ENCODE data around the gene PHACTR3.

Gene PHACTR3

GRCh38 chr20:59747671-59748515 is 143.6 kb downstream of the PHACTR3 start:
- no peak for DNase-seq (ENCODE audit: low read depth)
- no peak for TF ChIP-seq CTCF (IDR thresholded peaks at IDR 0.05; ENCODE audit: insufficient read depth, low read depth, low read length, missing control alignments)

GRCh38 chr20:59748619-59749191 is 144.4 kb downstream of the PHACTR3 start:
- no peak for TF ChIP-seq CTCF (IDR thresholded peaks at IDR 0.05; ENCODE audit: insufficient read depth, low read depth, low read length, missing control alignments)
- DNase-seq (ENCODE audit: low read depth) = no peak
- H3K4me3 ChIP-seq (ENCODE audit: low read length) = no peak overlapping the region

More at GRCh38 chr20:59747671-59748515, 143.6 kb downstream of the PHACTR3 start:
- H3K4me3 ChIP-seq (ENCODE audit: low read length) = no peak overlapping the region

GRCh38 chr20:59749301-59749700 is 145.0 kb downstream of the PHACTR3 start:
- TF ChIP-seq CTCF (IDR thresholded peaks at IDR 0.05; ENCODE audit: insufficient read depth, low read depth, low read length, missing control alignments) = no peak
- H3K4me3 ChIP-seq (ENCODE audit: low read length) = no peak overlapping the region
- DNase-seq (ENCODE audit: low read depth) = no peak

GRCh38 chr20:59750209-59750840 is 146.0 kb downstream of the PHACTR3 start:
- no peak for TF ChIP-seq CTCF (IDR thresholded peaks at IDR 0.05; ENCODE audit: insufficient read depth, low read depth, low read length, missing control alignments)
- no peak for DNase-seq (ENCODE audit: low read depth)
- H3K4me3 ChIP-seq (ENCODE audit: low read length) = no peak overlapping the region

GRCh38 chr20:59751075-59751711 is 146.9 kb downstream of the PHACTR3 start:
- DNase-seq (ENCODE audit: low read depth) = peak; percentile 42
- H3K4me3 ChIP-seq (ENCODE audit: low read length) = no peak overlapping the region
- peak; percentile 68 for TF ChIP-seq CTCF (IDR thresholded peaks at IDR 0.05; ENCODE audit: insufficient read depth, low read depth, low read length, missing control alignments)

DNA sequence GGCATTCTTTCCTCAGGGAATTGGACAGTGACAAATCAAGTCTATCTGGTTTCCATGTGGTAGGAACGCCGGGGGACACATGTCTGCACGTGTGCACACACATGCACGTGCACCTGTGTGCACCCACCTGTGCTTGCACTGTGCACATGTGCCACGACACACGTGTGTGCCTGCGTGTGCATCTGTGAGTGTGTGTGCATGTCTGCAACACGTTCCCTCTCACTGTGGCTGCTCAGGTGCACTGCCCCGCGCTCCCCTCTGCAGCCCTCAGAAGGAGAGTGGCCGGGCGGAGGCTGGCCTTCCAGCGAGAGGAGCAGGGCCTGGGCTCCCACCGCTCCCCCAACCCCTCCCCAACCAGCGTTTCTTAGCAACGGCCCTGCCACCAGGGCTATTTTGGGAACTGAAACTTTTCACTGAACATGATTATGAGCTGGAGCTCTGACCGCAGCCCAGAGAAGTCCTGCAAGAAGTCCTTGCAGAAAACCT is 147.8 kb downstream of the PHACTR3 start:
- no peak overlapping the region for H3K4me3 ChIP-seq (ENCODE audit: low read length)
- TF ChIP-seq CTCF (IDR thresholded peaks at IDR 0.05; ENCODE audit: insufficient read depth, low read depth, low read length, missing control alignments) = no peak
- no peak for DNase-seq (ENCODE audit: low read depth)

Measured in epithelial cell of esophagus (primary cell).